ENCODE results near the gene FBXO46. TPM values are rescaled to one million over a fixed set of nuclear protein-coding genes. Genes with fewer than 3 reads are reported as not detected.
A peak's percentile ranks its signal among the peaks of the same experiment; 100 is the strongest.

The FBXO46 gene
- total RNA-seq, 2 experiments from 2014 or later = 33.0 to 37.1 TPM

- peaks cover 13% of the 10 kb centered on the region for H3K4me1 Mint-ChIP-seq
- H3K9me3 Mint-ChIP-seq (ENCODE audit: low read depth) = no peaks in the 10 kb centered on the region
- H3K27ac Mint-ChIP-seq = peak overlapping the region; percentile 84
- DNase-seq = peak; percentile 92
- CTCF ChIA-PET = interaction anchor here (0.9 to 7.9 kb wide), 31 partner anchors 10 to 577 kb away, joined by 3 to 338 read pairs (median 6); partner anchors contain the start of genes DMPK, DMWD, FBXO46 and IRF2BP1
- H3K36me3 Mint-ChIP-seq = no peaks in the 10 kb centered on the region
- ATAC-seq = peak; percentile 73
- H3K27me3 Mint-ChIP-seq = peaks cover 12% of the 10 kb centered on the region
- peak overlapping the region; percentile 78 for H3K4me3 Mint-ChIP-seq
These were observed 39.8 kb upstream of the FBXO46 start for GRCh38 chr19:45770192-45771101.

GRCh38 chr19:45769821-45770191, 39.1 kb upstream of the FBXO46 start:
- DNase-seq (peak; percentile 78), ATAC-seq (peak; percentile 34)
- Mint-ChIP-seq H3K9me3 (ENCODE audit: low read depth) (no peaks in the 10 kb centered on the region), H3K27ac (peak overlapping the region; percentile 84), H3K27me3 (peaks cover 13% of the 10 kb centered on the region), H3K4me3 (peak overlapping the region; percentile 78), H3K4me1 (peaks cover 13% of the 10 kb centered on the region), H3K36me3 (no peaks in the 10 kb centered on the region)
- CTCF ChIA-PET = interaction anchor here (0.7 to 7.9 kb wide), 41 partner anchors 9 to 577 kb away, joined by 3 to 338 read pairs (median 6); partner anchors contain the start of genes DMPK, DMWD, FBXO46 and IRF2BP1

DNA sequence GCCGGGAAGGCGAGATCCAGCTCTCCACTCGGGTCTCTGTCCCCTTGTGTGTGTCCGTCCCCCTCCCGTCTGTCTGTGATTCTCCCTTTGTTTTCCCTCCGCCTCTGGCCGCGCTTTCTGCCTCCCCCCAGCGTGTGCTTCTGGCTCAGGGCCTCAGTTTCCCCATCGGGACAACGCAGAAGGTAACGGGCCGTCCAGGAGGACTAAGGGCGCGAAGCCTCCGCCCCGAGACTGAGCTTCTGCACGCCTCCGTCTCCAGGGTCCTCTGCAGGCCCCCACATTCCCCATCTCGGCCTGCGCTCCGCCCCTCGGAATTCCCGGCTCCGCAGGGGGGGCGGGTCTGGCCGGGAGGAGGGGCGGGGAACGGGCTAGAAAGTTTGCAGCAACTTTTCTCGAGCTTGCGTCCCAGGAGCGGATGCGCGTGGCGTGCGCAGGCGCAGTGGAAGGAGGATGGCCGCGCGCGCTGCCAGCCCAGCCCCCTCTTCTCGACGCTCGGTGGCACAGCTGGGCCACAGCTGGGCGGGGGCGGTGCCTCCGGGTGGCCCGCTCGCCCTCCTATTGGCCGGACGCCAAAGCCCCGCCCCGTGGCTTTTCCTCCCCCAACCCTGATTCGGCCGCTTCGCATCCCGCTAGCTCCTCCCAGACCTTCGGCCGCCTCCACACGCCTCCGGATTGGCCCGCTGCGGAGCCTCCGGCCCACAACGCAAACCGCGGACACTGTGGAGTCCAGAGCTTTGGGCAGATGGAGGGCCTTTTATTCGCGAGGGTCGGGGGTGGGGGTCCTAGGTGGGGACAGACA, 38.5 kb upstream of the FBXO46 start, which contains the start of gene SIX5:
Gene SIX5, minus strand, starts transcription at position 269 of the 799 bp plus-strand sequence. CDS start 408 bp downstream, outside the sequence.
- Mint-ChIP-seq H3K27me3 (peaks cover 16% of the 10 kb centered on the region), H3K9me3 (ENCODE audit: low read depth) (no peaks in the 10 kb centered on the region), H3K36me3 (no peaks in the 10 kb centered on the region), H3K4me3 (peak within 1 kb of the TSS; percentile 78), H3K27ac (peak within 1 kb of the TSS; percentile 84), H3K4me1 (peaks cover 13% of the 10 kb centered on the region)
- CTCF ChIA-PET = interaction anchor here (0.6 to 7.9 kb wide), 43 partner anchors 9 to 902 kb away, joined by 3 to 338 read pairs (median 5); partner anchors contain the start of genes DMPK, DMWD, FBXO46 and FOXA3
- DNase-seq (peak; percentile 97), ATAC-seq (peak; percentile 75)

- Mint-ChIP-seq H3K4me1 (peaks cover 13% of the 10 kb centered on the region), H3K36me3 (no peaks in the 10 kb centered on the region), H3K4me3 (peak overlapping the region; percentile 78), H3K27ac (peak overlapping the region; percentile 57), H3K9me3 (ENCODE audit: low read depth) (no peaks in the 10 kb centered on the region), H3K27me3 (peaks cover 18% of the 10 kb centered on the region)
- ATAC-seq (no peak), DNase-seq (peak; percentile 55)
- CTCF ChIA-PET = interaction anchor here (0.7 to 7.9 kb wide), 20 partner anchors 13 to 511 kb away, joined by 3 to 338 read pairs (median 6); partner anchors contain the start of genes DMPK, DMWD, IRF2BP1 and QPCTL
These were observed 37.9 kb upstream of the FBXO46 start for GRCh38 chr19:45768655-45768983.

DNA sequence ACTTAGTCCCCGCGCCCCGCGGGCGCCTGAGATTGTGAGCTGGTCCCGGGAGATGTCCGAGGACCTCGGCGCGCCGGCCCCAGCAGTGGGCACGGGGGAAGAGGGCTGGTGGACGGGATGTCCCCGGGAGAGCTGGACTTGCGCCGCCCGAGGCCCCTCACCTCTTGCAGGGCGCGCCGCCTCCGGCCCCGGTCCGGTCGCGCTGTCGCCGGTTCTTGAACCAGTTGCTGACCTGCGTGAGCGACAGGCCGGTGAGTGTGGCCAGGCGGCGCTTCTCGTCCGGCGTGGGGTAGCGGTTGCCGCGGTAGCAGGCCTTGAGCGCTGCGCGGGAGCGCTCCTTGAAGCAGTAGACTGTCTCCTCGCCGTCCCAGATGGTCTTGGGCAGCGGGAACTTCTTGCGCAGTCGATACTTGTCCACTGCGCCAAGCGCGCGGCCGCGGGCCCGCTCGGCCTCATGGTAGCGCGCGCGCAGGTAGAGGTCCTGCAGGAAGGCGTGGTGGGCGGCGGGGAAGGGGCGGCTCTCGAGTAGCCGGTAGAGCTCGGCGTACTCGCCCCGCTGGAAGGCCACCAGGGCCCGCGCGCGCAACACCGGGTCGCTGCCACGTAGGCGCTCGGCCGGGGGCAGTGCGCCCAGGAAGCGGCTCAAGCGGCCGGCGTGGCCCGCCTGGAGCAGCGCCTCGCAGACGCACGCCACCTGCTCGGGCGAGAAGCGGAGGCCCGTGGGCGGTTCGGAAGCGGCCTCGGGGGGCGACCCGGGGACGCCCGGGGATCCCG, 37.4 kb upstream of the FBXO46 start:
- peaks cover 13% of the 10 kb centered on the region for H3K4me1 Mint-ChIP-seq
- H3K36me3 Mint-ChIP-seq = no peaks in the 10 kb centered on the region
- no peak for ATAC-seq
- DNase-seq = no peak
- no peak overlapping the region for H3K27ac Mint-ChIP-seq
- peaks cover 19% of the 10 kb centered on the region for H3K27me3 Mint-ChIP-seq
- CTCF ChIA-PET = interaction anchor here (0.6 to 7.9 kb wide), 17 partner anchors 14 to 512 kb away, joined by 3 to 338 read pairs (median 8); partner anchors contain the start of genes DMPK, DMWD, IRF2BP1 and QPCTL
- H3K4me3 Mint-ChIP-seq = peak overlapping the region; percentile 62
- H3K9me3 Mint-ChIP-seq (ENCODE audit: low read depth) = no peaks in the 10 kb centered on the region

DNA sequence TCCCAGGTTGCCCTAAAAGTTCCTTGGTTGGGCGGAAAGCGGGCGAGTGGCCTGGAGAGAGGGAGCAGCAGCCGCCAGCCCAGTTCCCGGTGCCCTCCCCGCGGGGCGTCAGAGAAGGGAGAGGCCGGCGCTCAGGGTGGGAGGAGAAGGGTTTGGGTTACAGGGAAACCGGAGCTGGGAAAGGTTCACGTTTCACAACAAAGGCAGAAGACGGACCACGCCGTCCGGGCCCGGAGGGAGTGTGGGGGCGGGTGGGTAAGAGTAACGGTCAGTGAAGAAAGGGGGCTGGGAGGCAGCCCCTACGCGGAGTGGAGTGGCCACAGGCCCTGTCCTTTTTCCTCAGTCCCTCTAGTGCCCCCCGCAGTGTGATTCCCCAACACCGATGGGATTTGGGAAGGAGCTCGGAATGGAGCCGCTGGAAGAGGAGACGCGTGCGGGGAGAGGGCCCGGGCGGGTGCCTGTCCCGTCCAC, 36.7 kb upstream of the FBXO46 start:
- Mint-ChIP-seq H3K36me3 (no peaks in the 10 kb centered on the region), H3K4me1 (peaks cover 13% of the 10 kb centered on the region), H3K27me3 (peaks cover 19% of the 10 kb centered on the region), H3K9me3 (ENCODE audit: low read depth) (no peaks in the 10 kb centered on the region), H3K27ac (no peak overlapping the region), H3K4me3 (peak overlapping the region; percentile 15)
- ATAC-seq = no peak
- CTCF ChIA-PET = interaction anchor here (1.0 to 7.9 kb wide), 7 partner anchors 14 to 119 kb away, joined by 4 to 338 read pairs (median 28); partner anchors contain the start of genes DMPK, DMWD, IRF2BP1 and RSPH6A
- DNase-seq = no peak

GRCh38 chr19:45766869-45767346, 36.2 kb upstream of the FBXO46 start:
- no peak for ATAC-seq
- H3K36me3 Mint-ChIP-seq = no peaks in the 10 kb centered on the region
- CTCF ChIA-PET = interaction anchor here (1.0 to 5.5 kb wide), 5 partner anchors 15 to 115 kb away, joined by 4 to 94 read pairs (median 28); partner anchors contain the start of genes DMPK and RSPH6A
- no peak overlapping the region for H3K4me3 Mint-ChIP-seq
- no peaks in the 10 kb centered on the region for H3K9me3 Mint-ChIP-seq (ENCODE audit: low read depth)
- peaks cover 21% of the 10 kb centered on the region for H3K27me3 Mint-ChIP-seq
- no peak overlapping the region for H3K27ac Mint-ChIP-seq
- peaks cover 13% of the 10 kb centered on the region for H3K4me1 Mint-ChIP-seq
- no peak for DNase-seq

DNA sequence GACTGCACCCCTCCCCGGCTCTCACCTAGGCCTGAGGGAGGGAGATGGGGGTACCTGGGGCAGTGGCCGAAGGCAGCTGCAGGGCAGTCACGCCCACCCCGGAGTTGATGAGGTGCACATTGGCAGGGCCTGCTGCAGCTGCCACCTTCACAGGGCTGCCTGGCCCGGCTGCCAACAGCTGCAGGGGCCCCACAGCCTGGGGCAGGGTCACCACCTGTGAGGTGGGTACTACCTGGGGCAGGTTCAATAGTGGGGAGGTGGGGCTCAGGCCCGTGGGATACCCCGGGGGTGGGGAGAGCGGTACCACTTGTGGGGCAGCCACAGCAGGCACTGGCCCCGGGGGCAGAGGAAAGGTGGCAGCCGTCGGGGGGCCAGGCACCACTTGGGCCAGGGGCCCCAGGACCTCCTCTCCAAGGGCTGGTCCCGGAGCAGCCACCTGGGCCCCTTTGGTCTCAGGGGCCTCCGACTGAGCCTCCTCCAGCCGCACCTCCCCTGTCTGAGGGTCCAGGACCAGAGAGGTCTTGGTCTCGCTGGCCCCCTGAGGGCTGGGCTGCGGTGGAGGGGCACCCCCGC, 35.7 kb upstream of the FBXO46 start:
- DNase-seq (no peak), ATAC-seq (no peak)
- peaks cover 13% of the 10 kb centered on the region for H3K4me1 Mint-ChIP-seq
- H3K27ac Mint-ChIP-seq = no peak overlapping the region
- CTCF ChIA-PET = interaction anchor here (1.0 to 4.7 kb wide), 3 partner anchors 33 to 116 kb away, joined by 4 to 28 read pairs (median 10); no protein-coding TSS in a partner anchor
- no peaks in the 10 kb centered on the region for H3K36me3 Mint-ChIP-seq
- no peak overlapping the region for H3K4me3 Mint-ChIP-seq
- H3K9me3 Mint-ChIP-seq (ENCODE audit: low read depth) = no peaks in the 10 kb centered on the region
- H3K27me3 Mint-ChIP-seq = peaks cover 21% of the 10 kb centered on the region

- Mint-ChIP-seq H3K4me1 (peaks cover 10% of the 10 kb centered on the region), H3K9me3 (ENCODE audit: low read depth) (no peaks in the 10 kb centered on the region), H3K36me3 (no peaks in the 10 kb centered on the region), H3K27ac (no peak overlapping the region), H3K4me3 (no peak overlapping the region), H3K27me3 (peaks cover 21% of the 10 kb centered on the region)
- DNase-seq = no peak
- CTCF ChIA-PET = interaction anchor here (2.0 to 4.7 kb wide), 2 partner anchors 51 to 116 kb away, joined by 10 to 28 read pairs; no protein-coding TSS in a partner anchor
- ATAC-seq = no peak
These were observed 35.1 kb upstream of the FBXO46 start for GRCh38 chr19:45765702-45766295.

GRCh38 chr19:45764945-45765701, 34.4 kb upstream of the FBXO46 start:
- ATAC-seq = no peak
- H3K4me1 Mint-ChIP-seq = peaks cover 6% of the 10 kb centered on the region
- no peaks in the 10 kb centered on the region for H3K9me3 Mint-ChIP-seq (ENCODE audit: low read depth)
- H3K27ac Mint-ChIP-seq = no peak overlapping the region
- peaks cover 21% of the 10 kb centered on the region for H3K27me3 Mint-ChIP-seq
- CTCF ChIA-PET = interaction anchor here (0.6 to 0.8 kb wide), 2 partner anchors 31 to 115 kb away, joined by 3 to 4 read pairs; no protein-coding TSS in a partner anchor
- H3K4me3 Mint-ChIP-seq = no peak overlapping the region
- no peak for DNase-seq
- H3K36me3 Mint-ChIP-seq = no peaks in the 10 kb centered on the region

GRCh38 chr19:45764475-45764874, 33.8 kb upstream of the FBXO46 start:
- Mint-ChIP-seq H3K4me1 (peaks cover under 1% of the 10 kb centered on the region), H3K27me3 (peaks cover 21% of the 10 kb centered on the region), H3K36me3 (no peaks in the 10 kb centered on the region), H3K9me3 (ENCODE audit: low read depth) (no peaks in the 10 kb centered on the region), H3K27ac (no peak overlapping the region), H3K4me3 (no peak overlapping the region)
- no peak for DNase-seq
- no peak for ATAC-seq
- CTCF ChIA-PET = interaction anchor here (0.8 kb wide), 1 partner anchor 30 kb away, joined by 3 read pairs; no protein-coding TSS in a partner anchor
